PC-3 (cell line): ENCODE data around the gene FOXA3.

Experiments
- CTCF ChIP-seq: fragments of 300-600 bp; sonication (generic); conservative IDR thresholded peaks from 2 replicates; pipeline ENCODE4 v1.5.1; 2017; ENCODE audit warnings: antibody characterized with exemption, low read depth, mild to moderate bottlenecking, low read length
- EZH2 ChIP-seq: fragments of 300-600 bp; sonication (generic); IDR thresholded peaks from one replicate; pipeline ENCODE4 v1.6.1; 2017; ENCODE audit warnings: antibody characterized with exemption, mild to moderate bottlenecking, low read length; ENCODE audit not compliant: unreplicated experiment

GRCh38 chr19:45900738-45901431 is 36.8 kb downstream of the FOXA3 start:
- TF ChIP-seq CTCF, result no peak
- TF ChIP-seq EZH2, result no peak
